NCI-H187 (cell line): ENCODE measurements around the gene VEGFA.

Source experiments
- DNase-seq, 2 experiments: peaks; one replicate each; lab custom pipeline; 2025; lab: John Stamatoyannopoulos, UW

The VEGFA gene

DNA sequence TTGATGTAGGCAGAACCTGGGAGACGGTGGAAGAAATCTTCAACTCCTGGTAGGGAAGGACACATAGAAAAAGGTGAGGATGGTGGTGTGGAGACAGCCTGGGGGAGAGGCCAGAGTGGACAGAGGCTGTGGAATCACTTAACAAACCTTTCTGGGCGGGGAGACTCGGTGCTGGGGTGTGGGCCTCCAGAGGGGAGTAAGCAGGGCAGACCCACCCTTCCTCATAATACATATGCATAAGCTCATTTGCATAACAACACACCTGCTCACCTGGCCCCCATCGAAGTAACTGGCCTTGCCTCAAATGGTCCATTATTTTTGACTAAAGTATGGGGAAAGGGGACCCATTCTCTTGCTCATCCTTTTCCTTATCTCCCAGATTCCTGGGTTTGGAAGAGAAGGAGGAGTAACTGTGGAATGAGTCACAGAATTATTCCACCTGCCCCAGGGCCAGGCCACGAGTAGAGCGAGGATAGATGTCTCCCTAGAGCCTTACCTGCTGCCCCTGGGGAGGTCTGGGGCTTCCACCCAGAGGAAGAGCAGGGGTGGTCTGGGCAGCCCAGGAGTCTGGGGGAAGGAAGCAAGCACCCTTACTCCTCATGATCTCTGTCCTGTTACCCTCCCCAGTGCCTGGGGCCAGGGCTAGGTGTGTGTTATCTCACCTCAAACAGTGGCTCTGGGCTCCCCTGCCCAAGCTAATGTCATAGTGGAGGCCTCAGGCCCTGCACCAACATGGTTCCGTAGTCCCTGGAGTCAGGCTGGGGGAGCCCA, 10.7 kb upstream of the VEGFA start:
- no peak for DNase-seq

DNA sequence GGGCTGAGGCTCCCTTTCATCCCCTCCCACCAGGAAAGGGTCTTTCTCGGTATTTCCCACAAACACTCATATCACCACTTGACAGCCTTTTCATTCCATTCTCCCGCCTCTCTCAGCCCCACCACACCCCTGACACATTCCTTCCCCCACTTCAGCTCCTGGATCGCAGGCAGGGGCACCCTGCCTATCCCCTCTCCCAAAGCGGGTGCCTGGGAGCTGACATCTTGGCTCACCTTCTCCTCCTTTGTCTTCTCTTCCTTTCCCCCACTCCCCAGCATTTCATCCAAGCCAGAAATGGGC, 10.2 kb upstream of the VEGFA start:
- DNase-seq, result no peak

DNA sequence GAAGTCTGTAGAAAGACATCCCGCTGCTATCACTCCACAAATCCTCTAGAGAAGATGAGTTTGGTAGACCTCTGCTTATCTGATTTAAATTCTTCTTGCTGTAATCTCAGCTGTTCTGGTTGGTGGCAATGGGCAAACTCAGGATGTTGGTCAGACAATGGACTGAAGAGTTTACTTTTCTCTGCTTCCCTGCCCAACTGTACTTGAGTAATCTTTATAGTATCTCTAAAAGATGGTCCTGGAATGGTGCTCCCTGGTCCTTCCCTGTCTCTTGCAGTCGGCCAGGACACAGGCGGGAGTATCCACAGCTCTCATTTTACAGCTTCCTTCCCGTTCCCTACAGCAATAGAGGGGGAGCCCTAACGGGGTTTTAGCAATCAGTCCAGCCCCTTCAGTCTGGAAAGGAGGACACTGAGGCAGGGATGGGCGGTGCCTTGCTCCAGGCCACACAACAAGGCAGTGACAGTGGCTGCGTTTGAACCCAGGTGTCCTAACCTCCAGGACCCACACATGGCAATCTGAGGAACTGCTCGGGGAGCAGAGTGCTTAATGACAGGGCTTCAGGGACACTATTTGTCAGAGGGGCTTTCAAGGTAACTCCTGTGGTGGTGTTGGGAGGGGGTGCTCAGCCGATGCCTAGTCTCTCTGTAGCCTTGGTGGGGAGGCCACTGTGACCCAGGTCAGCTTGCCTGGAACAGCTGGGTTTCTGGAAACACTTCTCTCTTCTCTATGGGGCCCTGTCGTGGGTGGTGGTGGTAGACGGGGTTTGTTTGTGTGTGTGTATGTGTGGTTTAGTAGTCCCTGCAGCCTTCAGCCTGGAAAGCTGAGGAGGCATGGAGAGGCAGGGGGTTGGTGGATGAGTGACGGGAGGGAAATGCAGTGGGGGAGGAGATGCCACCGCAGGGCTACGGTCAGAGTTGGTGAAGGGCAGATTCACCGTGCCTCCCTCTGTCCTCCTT, 9.5 kb upstream of the VEGFA start:
- DNase-seq, result no peak

- DNase-seq, result no peak
These were observed 8.2 kb upstream of the VEGFA start for GRCh38 chr6:43761666-43762409.

DNA sequence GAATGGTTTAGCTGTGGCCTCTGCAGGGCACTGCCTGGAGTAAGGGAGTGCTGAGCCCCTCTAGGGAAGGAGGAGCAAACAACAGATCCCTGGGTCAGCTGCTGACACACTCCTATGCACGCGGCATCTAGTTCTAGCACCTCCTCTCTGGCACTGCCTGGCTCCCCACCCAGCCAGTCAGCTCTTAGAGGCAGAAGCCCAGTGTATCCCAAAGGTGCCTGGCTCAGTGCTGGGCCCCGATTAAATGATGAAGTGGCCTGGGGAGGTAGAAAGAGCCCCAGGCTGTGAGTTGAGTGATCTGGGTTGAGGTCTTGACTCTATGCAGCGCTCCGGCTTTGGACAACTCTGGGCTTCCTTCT, 7.6 kb upstream of the VEGFA start:
- DNase-seq, result no peak

GRCh38 chr6:43762966-43763695, 6.9 kb upstream of the VEGFA start:
- DNase-seq, result no peak

- no peak for DNase-seq
These were observed 6.0 kb upstream of the VEGFA start for GRCh38 chr6:43763812-43764522.

- no peak for DNase-seq
These were observed 5.2 kb upstream of the VEGFA start for GRCh38 chr6:43764772-43765171.

DNA sequence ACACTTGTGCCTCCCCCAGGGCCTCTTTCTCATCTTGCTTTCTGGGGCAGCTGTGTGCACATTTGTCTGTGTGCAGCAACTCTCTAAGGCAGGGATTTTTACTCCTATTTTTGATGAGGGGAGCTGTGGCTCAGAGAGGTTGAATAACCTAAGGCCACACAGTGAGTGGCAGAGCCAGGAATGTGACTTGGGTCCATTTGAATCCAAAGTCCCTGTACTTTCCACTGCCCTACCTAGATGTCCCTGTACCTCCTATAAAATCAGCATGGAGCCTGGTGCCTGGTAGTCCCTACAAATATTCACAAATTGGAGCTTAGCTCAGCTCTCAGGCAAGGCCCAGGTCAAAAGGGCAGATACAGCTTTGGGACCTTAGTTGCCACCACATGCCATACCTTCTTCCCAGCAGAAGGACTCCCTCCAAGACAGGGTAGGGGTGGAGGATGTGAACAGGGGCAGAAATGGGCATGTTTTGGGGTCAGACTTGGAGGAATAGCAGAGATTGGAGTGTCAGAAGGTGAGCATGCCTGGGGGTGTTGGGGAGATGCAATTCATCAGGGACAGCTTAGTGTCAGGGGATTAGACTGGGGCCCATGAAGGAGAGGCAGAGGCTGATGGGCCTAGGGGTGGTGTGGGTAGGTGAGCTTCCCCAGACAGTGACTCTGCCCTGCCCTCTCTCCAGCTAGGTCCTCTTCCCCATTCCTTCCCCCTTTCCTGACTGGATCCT, 4.1 kb upstream of the VEGFA start:
- DNase-seq, result no peak

GRCh38 chr6:43766500-43766853, 3.5 kb upstream of the VEGFA start:
- no peak for DNase-seq

DNA sequence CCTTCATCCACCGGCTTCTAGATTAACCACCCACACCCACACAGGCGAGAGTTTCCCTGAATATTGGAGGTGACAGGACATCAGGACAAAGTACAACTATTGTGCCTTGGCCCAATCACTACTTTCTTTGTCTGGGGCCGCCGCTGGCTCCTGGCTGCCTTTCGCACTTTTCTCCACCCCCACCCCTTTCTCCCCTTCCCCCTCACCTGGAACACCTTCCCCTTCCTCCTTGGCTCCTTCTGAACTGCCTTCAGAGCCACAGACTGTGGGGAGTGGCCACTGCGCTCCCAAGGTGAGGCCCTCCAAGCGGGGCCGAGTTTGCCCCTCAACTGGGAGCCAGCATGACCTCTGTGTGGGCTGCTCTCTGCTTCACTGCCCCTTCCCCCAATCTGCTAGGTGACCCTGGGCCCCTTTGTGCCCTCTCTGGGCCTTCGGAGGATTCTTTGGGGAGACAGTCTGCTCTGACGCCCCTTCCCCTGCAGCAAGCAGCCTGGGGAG, 3.0 kb upstream of the VEGFA start:
- DNase-seq, result no peak

GRCh38 chr6:43767553-43768505, 2.2 kb upstream of the VEGFA start:
- no peak for DNase-seq

- no peak for DNase-seq
These were observed 1.5 kb upstream of the VEGFA start for GRCh38 chr6:43768506-43768860.

DNA sequence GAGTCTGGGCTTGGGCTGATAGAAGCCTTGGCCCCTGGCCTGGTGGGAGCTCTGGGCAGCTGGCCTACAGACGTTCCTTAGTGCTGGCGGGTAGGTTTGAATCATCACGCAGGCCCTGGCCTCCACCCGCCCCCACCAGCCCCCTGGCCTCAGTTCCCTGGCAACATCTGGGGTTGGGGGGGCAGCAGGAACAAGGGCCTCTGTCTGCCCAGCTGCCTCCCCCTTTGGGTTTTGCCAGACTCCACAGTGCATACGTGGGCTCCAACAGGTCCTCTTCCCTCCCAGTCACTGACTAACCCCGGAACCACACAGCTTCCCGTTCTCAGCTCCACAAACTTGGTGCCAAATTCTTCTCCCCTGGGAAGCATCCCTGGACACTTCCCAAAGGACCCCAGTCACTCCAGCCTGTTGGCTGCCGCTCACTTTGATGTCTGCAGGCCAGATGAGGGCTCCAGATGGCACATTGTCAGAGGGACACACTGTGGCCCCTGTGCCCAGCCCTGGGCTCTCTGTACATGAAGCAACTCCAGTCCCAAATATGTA, 957 bp upstream of the VEGFA start:
- DNase-seq, result no peak

DNA sequence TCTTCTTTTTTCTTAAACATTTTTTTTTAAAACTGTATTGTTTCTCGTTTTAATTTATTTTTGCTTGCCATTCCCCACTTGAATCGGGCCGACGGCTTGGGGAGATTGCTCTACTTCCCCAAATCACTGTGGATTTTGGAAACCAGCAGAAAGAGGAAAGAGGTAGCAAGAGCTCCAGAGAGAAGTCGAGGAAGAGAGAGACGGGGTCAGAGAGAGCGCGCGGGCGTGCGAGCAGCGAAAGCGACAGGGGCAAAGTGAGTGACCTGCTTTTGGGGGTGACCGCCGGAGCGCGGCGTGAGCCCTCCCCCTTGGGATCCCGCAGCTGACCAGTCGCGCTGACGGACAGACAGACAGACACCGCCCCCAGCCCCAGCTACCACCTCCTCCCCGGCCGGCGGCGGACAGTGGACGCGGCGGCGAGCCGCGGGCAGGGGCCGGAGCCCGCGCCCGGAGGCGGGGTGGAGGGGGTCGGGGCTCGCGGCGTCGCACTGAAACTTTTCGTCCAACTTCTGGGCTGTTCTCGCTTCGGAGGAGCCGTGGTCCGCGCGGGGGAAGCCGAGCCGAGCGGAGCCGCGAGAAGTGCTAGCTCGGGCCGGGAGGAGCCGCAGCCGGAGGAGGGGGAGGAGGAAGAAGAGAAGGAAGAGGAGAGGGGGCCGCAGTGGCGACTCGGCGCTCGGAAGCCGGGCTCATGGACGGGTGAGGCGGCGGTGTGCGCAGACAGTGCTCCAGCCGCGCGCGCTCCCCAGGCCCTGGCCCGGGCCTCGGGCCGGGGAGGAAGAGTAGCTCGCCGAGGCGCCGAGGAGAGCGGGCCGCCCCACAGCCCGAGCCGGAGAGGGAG, 580 bp downstream of the VEGFA start:
- DNase-seq, result no peak

DNA sequence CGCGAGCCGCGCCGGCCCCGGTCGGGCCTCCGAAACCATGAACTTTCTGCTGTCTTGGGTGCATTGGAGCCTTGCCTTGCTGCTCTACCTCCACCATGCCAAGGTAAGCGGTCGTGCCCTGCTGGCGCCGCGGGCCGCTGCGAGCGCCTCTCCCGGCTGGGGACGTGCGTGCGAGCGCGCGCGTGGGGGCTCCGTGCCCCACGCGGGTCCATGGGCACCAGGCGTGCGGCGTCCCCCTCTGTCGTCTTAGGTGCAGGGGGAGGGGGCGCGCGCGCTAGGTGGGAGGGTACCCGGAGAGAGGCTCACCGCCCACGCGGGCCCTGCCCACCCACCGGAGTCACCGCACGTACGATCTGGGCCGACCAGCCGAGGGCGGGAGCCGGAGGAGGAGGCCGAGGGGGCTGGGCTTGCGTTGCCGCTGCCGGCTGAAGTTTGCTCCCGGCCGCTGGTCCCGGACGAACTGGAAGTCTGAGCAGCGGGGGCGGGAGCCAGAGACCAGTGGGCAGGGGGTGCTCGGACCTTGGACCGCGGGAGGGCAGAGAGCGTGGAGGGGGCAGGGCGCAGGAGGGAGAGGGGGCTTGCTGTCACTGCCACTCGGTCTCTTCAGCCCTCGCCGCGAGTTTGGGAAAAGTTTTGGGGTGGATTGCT, 1.3 kb downstream of the VEGFA start:
- no peak for DNase-seq

GRCh38 chr6:43771858-43772680, 2.1 kb downstream of the VEGFA start:
- no peak for DNase-seq
